PC-3 (cell line): Measurements from ENCODE around the gene CCNF.

ENCODE experiments used
- CTCF ChIP-seq: fragments of 300-600 bp; sonication (generic); conservative IDR thresholded peaks from 2 replicates; pipeline ENCODE4 v1.5.1; 2017; ENCODE audit warnings: antibody characterized with exemption, low read depth, mild to moderate bottlenecking, low read length
- EZH2 ChIP-seq: fragments of 300-600 bp; sonication (generic); IDR thresholded peaks from one replicate; pipeline ENCODE4 v1.6.1; 2017; ENCODE audit warnings: antibody characterized with exemption, mild to moderate bottlenecking, low read length; ENCODE audit not compliant: unreplicated experiment

GRCh38 chr16:2495041-2495440, 65.8 kb downstream of the CCNF start:
- TF ChIP-seq CTCF (no peak), EZH2 (no peak)
